ENCODE results near the gene SENP2. TPM values are rescaled to one million over a fixed set of nuclear protein-coding genes. Genes with fewer than 3 reads are reported as not detected.

SENP2 gene
- polyA plus RNA-seq, 1 of the 3 experiments (the other 2 are of a cell fraction), result 7.1 TPM

DNA sequence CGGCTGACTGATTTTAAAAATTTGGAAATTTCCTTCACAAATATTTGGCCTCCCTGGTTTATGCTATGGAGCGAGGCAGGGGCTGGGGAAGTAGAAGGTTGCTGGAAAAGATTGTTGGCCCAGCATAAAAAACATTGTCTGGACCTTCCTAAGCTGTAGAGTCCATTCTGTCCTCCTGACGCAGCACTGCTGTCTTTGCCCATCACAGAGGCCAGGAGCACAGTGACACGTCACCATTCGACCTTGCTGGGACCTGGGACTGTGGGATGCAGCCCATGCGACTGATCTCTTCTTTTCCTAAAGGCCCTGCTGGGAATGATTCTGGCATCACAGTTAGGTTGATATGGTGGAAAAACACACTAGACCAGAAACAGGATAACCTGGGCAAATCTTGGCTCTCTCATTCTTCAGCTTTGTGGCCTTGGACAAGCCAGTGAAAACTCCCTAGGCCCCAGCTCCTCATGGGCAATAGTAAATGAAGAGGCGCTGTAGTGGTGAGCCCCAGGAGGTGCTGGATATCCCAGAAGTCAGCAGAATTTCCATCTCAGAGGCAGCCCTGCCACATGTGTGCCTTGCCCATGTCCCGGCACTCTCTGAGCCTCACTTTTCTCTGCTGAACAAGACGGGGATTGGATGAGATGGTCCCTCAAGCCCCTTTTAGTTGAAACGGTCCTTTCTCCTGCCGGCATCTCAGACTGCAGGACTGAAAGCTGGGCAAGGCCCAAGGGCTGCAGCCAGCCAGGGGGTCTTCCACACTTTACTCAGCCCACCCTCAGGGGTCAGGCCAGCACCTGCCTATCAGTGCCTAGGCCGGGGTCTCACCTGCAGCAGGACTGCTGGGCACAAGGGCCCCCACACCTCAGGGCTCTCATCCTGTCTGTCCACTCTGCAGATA lies 69.6 kb downstream of the SENP2 start:
- Histone ChIP-seq H3K4me3 (ENCODE audit: low read depth in 2 of 2, low read length in 1 of 2) (no peak overlapping the region), H4K20me1 (ENCODE audit: insufficient read depth) (peaks cover 15% of the 10 kb centered on the region), H3K9me2 (no peaks in the 10 kb centered on the region), H3K9me3 (no peaks in the 10 kb centered on the region), H3K27ac (ENCODE audit: low read depth in 2 of 2, low read length in 1 of 2) (peak overlapping the region in 1 of 2 experiments; percentile 95; a peak in 2 of 4 replicates), H3F3A (replicated peaks; ENCODE audit: insufficient read depth) (peaks cover 50% of the 10 kb centered on the region), H3K79me2 (ENCODE audit: insufficient read depth) (peaks cover 17% of the 10 kb centered on the region; the same call in 1 of the 2 replicates), H3K36me3 (replicated peaks in 1 of 2; ENCODE audit: control insufficient read depth in 1 of 2, insufficient read depth in 2 of 2, low read length in 1 of 2) (peaks cover 27 to 54% of the 10 kb centered on the region in 2 experiments), H2AFZ (ENCODE audit: low read depth) (no peak overlapping the region), H3K4me2 (peak overlapping the region; percentile 56; the same call in 1 of the 2 replicates), H3K4me1 (ENCODE audit: control insufficient read depth in 1 of 2, insufficient read depth in 2 of 2, low read depth in 1 of 2, low read length in 1 of 2) (peaks cover 3 to 45% of the 10 kb centered on the region in 2 experiments; a peak in 3 of 4 replicates), H3K27me3 (ENCODE audit: insufficient read depth) (no peaks in the 10 kb centered on the region), H3K9ac (peak overlapping the region; percentile 40)
- no peak for DNase-seq
- 90% methylated on average over 10 of the region's 12 CpGs for WGBS (ENCODE audit: low lambda C conversion rate)
- CTCF ChIA-PET, result interaction anchor here (1.4 to 5.0 kb wide), 4 partner anchors 22 to 288 kb away, joined by 3 to 23 read pairs (median 8); no protein-coding TSS in a partner anchor
- POLR2A ChIA-PET, result no interaction called here
- TF ChIP-seq TEAD4 (IDR thresholded peaks at IDR 0.05; ENCODE audit: borderline replicate concordance, insufficient read depth), result no peak
- TF ChIP-seq SMC3 (IDR thresholded peaks at IDR 0.05; ENCODE audit: low read depth, low read length), result no peak
- no peak for TF ChIP-seq RFX5 (IDR thresholded peaks at IDR 0.05; ENCODE audit: low read length)
- TF ChIP-seq SIN3A (IDR thresholded peaks at IDR 0.05; ENCODE audit: borderline replicate concordance, low read depth, low read length), result no peak
- no peak for TF ChIP-seq YY1 (IDR thresholded peaks at IDR 0.05; ENCODE audit: low read depth)
- no peak for TF ChIP-seq NFIC (IDR thresholded peaks at IDR 0.05; ENCODE audit: borderline replicate concordance)
- TF ChIP-seq NRF1 (IDR thresholded peaks at IDR 0.05; ENCODE audit: low read depth, low read length), result no peak
- TF ChIP-seq MEF2A (IDR thresholded peaks at IDR 0.05; ENCODE audit: borderline replicate concordance, low read depth), result no peak
- no peak for TF ChIP-seq GATA2 (CRISPR knock-in tag; IDR thresholded peaks at IDR 0.05)
- no peak for TF ChIP-seq GABPA (IDR thresholded peaks at IDR 0.05; ENCODE audit: low read depth)
- TF ChIP-seq, protein P1, sequence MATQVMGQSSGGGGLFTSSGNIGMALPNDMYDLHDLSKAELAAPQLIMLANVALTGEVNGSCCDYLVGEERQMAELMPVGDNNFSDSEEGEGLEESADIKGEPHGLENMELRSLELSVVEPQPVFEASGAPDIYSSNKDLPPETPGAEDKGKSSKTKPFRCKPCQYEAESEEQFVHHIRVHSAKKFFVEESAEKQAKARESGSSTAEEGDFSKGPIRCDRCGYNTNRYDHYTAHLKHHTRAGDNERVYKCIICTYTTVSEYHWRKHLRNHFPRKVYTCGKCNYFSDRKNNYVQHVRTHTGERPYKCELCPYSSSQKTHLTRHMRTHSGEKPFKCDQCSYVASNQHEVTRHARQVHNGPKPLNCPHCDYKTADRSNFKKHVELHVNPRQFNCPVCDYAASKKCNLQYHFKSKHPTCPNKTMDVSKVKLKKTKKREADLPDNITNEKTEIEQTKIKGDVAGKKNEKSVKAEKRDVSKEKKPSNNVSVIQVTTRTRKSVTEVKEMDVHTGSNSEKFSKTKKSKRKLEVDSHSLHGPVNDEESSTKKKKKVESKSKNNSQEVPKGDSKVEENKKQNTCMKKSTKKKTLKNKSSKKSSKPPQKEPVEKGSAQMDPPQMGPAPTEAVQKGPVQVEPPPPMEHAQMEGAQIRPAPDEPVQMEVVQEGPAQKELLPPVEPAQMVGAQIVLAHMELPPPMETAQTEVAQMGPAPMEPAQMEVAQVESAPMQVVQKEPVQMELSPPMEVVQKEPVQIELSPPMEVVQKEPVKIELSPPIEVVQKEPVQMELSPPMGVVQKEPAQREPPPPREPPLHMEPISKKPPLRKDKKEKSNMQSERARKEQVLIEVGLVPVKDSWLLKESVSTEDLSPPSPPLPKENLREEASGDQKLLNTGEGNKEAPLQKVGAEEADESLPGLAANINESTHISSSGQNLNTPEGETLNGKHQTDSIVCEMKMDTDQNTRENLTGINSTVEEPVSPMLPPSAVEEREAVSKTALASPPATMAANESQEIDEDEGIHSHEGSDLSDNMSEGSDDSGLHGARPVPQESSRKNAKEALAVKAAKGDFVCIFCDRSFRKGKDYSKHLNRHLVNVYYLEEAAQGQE (IDR thresholded peaks at IDR 0.05; ENCODE audit: low read depth, low read length), result no peak
- no peak for TF ChIP-seq MXI1 (IDR thresholded peaks at IDR 0.05; ENCODE audit: low read depth, low read length)
- TF ChIP-seq, protein P2, sequence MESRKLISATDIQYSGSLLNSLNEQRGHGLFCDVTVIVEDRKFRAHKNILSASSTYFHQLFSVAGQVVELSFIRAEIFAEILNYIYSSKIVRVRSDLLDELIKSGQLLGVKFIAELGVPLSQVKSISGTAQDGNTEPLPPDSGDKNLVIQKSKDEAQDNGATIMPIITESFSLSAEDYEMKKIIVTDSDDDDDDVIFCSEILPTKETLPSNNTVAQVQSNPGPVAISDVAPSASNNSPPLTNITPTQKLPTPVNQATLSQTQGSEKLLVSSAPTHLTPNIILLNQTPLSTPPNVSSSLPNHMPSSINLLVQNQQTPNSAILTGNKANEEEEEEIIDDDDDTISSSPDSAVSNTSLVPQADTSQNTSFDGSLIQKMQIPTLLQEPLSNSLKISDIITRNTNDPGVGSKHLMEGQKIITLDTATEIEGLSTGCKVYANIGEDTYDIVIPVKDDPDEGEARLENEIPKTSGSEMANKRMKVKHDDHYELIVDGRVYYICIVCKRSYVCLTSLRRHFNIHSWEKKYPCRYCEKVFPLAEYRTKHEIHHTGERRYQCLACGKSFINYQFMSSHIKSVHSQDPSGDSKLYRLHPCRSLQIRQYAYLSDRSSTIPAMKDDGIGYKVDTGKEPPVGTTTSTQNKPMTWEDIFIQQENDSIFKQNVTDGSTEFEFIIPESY (IDR thresholded peaks at IDR 0.05; ENCODE audit: borderline replicate concordance, low read depth), result no peak
- TF ChIP-seq TCF12 (IDR thresholded peaks at IDR 0.05), result no peak

Data from SK-N-SH (cell line).